Fibroblast of mammary gland (primary cell): ENCODE data around the gene SMIM35.
A peak's percentile ranks its signal among the peaks of the same experiment; 100 is the strongest.

Source experiments
- DNase-seq: peaks from one replicate; pipeline ENCODE4 v3.0.0-alpha.2; 2010; ENCODE audit warnings: low read depth
- H3K4me3 ChIP-seq: 2 replicates; pipeline ENCODE4 v1.5.1; 2011; ENCODE audit warnings: low read depth, mild to moderate bottlenecking, low read length, moderate library complexity; ENCODE audit not compliant: control insufficient read depth
- CTCF ChIP-seq: conservative IDR thresholded peaks from 2 replicates; pipeline ENCODE4 v1.5.1; 2011; ENCODE audit warnings: low read depth, low read length, inconsistent platforms; ENCODE audit not compliant: control insufficient read depth, insufficient read depth

The SMIM35 gene

GRCh38 chr11:118109231-118109630 lies 22.5 kb upstream of the SMIM35 start:
- no peak overlapping the region for H3K4me3 ChIP-seq
- TF ChIP-seq CTCF = no peak
- DNase-seq = peak; percentile 30

- TF ChIP-seq CTCF = no peak
- H3K4me3 ChIP-seq = no peak overlapping the region
- no peak for DNase-seq
These were observed 21.8 kb upstream of the SMIM35 start for GRCh38 chr11:118108513-118108912.

GRCh38 chr11:118106789-118107335 lies 20.1 kb upstream of the SMIM35 start:
- no peak for TF ChIP-seq CTCF
- H3K4me3 ChIP-seq = no peak overlapping the region

GRCh38 chr11:118105657-118106305 lies 19.0 kb upstream of the SMIM35 start:
- TF ChIP-seq CTCF = no peak
- DNase-seq = no peak
- H3K4me3 ChIP-seq = no peak overlapping the region

More at GRCh38 chr11:118106789-118107335, 20.1 kb upstream of the SMIM35 start:
- DNase-seq = no peak

GRCh38 chr11:118104491-118104890 lies 17.7 kb upstream of the SMIM35 start:
- no peak for TF ChIP-seq CTCF
- DNase-seq = no peak
- no peak overlapping the region for H3K4me3 ChIP-seq

GRCh38 chr11:118102721-118103261 lies 16.0 kb upstream of the SMIM35 start:
- no peak overlapping the region for H3K4me3 ChIP-seq
- TF ChIP-seq CTCF = no peak
- DNase-seq = no peak

GRCh38 chr11:118100691-118101232 lies 14.0 kb upstream of the SMIM35 start:
- H3K4me3 ChIP-seq = no peak overlapping the region
- no peak for TF ChIP-seq CTCF
- no peak for DNase-seq
